ENCODE data around the gene ADAMTS7. TPM values are rescaled to one million over a fixed set of nuclear protein-coding genes. Genes with fewer than 3 reads are reported as not detected.
A peak's percentile ranks its signal among the peaks of the same experiment; 100 is the strongest.

Gene ADAMTS7
- total and polyA plus RNA-seq, 2 donors (not counting 3 experiments of a cell fraction or from before 2014, with no cell fraction given) = 49.6 to 64.7 TPM

- Histone ChIP-seq H3K4me2 (ENCODE audit: insufficient read depth, low read length) (peak overlapping the region; percentile 53), H3K9me3 (replicated peaks; ENCODE audit: control insufficient read depth, insufficient read depth, low read length) (no peaks in the 10 kb centered on the region), H3K27me3 (ENCODE audit: control insufficient read depth in 2 of 2, insufficient read depth in 2 of 2, low read length in 2 of 2) (no peaks in the 10 kb centered on the region), H3K9ac (replicated peaks; ENCODE audit: extremely low read depth, insufficient read depth, low read length) (no peak overlapping the region), H3K9me1 (replicated peaks; ENCODE audit: control insufficient read depth, extremely low read depth, insufficient read depth, low read length) (no peaks in the 10 kb centered on the region), H3K79me2 (ENCODE audit: control insufficient read depth, insufficient read depth, low read length) (no peaks in the 10 kb centered on the region), H3K4me3 (replicated peaks in 1 of 3; ENCODE audit: insufficient read depth in 1 of 3, low read depth in 1 of 3, low read length in 3 of 3) (peak overlapping the region in 1 of 3 experiments; percentile 10), H4K20me1 (replicated peaks; ENCODE audit: control insufficient read depth, extremely low read depth, insufficient read depth, low read length) (no peaks in the 10 kb centered on the region), H3K27ac (ENCODE audit: insufficient read depth, low read depth, low read length) (no peak overlapping the region), H3K36me3 (ENCODE audit: control insufficient read depth in 2 of 2, extremely low read depth in 1 of 2, insufficient read depth in 2 of 2, low read length in 2 of 2) (no peaks in the 10 kb centered on the region), H3K4me1 (ENCODE audit: control insufficient read depth, extremely low read depth, insufficient read depth, low read length) (no peaks in the 10 kb centered on the region), H2AFZ (ENCODE audit: low read depth, low read length) (peak overlapping the region; percentile 79)
- FAIRE-seq (peak; percentile 55), DNase-seq (ENCODE audit: low read depth, low spot score) (no peak)
- intact Hi-C loops (cut with micrococcal nuclease) = loop anchor here (2.0 to 10.0 kb wide), 2 partner anchors 42 to 436 kb away; no protein-coding TSS in a partner anchor
- TF ChIP-seq CTCF (IDR thresholded peaks at IDR 0.05; ENCODE audit: extremely low read depth in 1 of 2, insufficient read depth in 1 of 2, low read depth in 1 of 2, low read length in 2 of 2) = no peak
- TF ChIP-seq EZH2 (IDR thresholded peaks at IDR 0.05; ENCODE audit: borderline replicate concordance, low read depth, low read length, severe bottlenecking) = no peak
- TF ChIP-seq POLR2A (IDR thresholded peaks at IDR 0.05; ENCODE audit: low read depth, low read length) = no peak
- TF ChIP-seq MAX (IDR thresholded peaks at IDR 0.05; ENCODE audit: insufficient read depth, insufficient read length) = no peak
- TF ChIP-seq POLR2AphosphoS5 (IDR thresholded peaks at IDR 0.05; ENCODE audit: insufficient read depth, low read depth, low read length) = no peak
- TF ChIP-seq GATA2 (IDR thresholded peaks at IDR 0.05; ENCODE audit: insufficient read depth, insufficient read length, low read depth, low read length) = no peak
- TF ChIP-seq FOS (IDR thresholded peaks at IDR 0.05; ENCODE audit: borderline replicate concordance, insufficient read depth, low read length) = no peak
- no peak for TF ChIP-seq MYC (IDR thresholded peaks at IDR 0.05; ENCODE audit: low read depth, low read length)
- TF ChIP-seq JUN (IDR thresholded peaks at IDR 0.05; ENCODE audit: borderline replicate concordance, insufficient read depth, insufficient read length, low read depth) = no peak
- CTCF ChIA-PET = interaction anchor here (0.6 to 2.5 kb wide), 12 partner anchors 10 to 442 kb away, joined by 3 to 23 read pairs (median 6); partner anchors contain the start of genes ADAMTS7 and CHRNA3
- no TSS peak for BruUV-seq (replicated peaks)
- POLR2A ChIA-PET = no interaction called here
- dilution Hi-C loops (cut with MboI; ENCODE audit: extremely low pct_ligation_motif_present, low sequenced_read_pairs) = no loop called here
Measured at GRCh38 chr15:78750566-78750965, 60.7 kb downstream of the ADAMTS7 start.

Data from endothelial cell of umbilical vein (primary cell).